ENCODE data around the gene NCAPD2.
A peak's percentile ranks its signal among the peaks of the same experiment; 100 is the strongest.

NCAPD2 gene

DNA sequence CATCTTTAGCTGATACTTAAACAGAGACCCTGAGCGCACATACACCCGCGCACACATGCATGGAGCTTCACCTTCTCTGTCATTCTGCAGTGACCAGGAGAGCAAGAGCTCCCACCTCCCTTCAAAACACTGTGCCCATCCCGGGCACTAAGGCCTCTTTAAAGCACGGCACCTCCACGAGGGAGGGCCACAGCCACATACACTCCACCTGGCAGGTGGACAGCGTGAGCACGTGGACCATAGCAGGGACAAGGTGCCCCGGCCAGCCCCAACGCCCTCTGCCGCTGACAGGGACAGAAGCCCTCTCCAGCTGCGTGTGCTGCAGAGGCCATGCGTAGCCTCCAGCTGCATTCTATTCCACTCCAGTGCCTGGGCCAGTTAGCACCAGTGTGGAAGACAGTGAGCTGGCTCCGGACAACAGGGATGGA lies 45.8 kb downstream of the NCAPD2 start:
- no peak for DNase-seq
- Histone ChIP-seq H3K4me1 (ENCODE audit: control extremely low read depth in 1 of 4, control insufficient read depth in 4 of 4, insufficient read depth in 4 of 4, low read length in 3 of 4) (peaks cover 5 to 46% (median 43%) of the 10 kb centered on the region in 4 experiments), H3K36me3 (ENCODE audit: control insufficient read depth in 4 of 4, insufficient read depth in 4 of 4, low read length in 3 of 4) (peaks cover 10 to 65% (median 38%) of the 10 kb centered on the region in 4 experiments), H3K27ac (ENCODE audit: insufficient read depth in 1 of 2, low read depth in 1 of 2, low read length in 2 of 2, poor library complexity in 1 of 2, severe bottlenecking in 2 of 2) (no peak overlapping the region), H3K9me3 (ENCODE audit: control extremely low read depth in 1 of 5, control insufficient read depth in 4 of 5, insufficient read depth in 2 of 5, low read depth in 1 of 5, low read length in 4 of 5) (no peaks in the 10 kb centered on the region), H3K27me3 (replicated peaks in 2 of 5; ENCODE audit: control insufficient read depth in 4 of 5, insufficient read depth in 5 of 5, low read length in 4 of 5) (no peaks in the 10 kb centered on the region), H3K4me3 (ENCODE audit: control insufficient read depth in 1 of 7, extremely low read depth in 1 of 7, insufficient read depth in 4 of 7, low read depth in 2 of 7, low read length in 6 of 7) (no peak overlapping the region)
- WGBS (ENCODE audit: insufficient coverage): 87% methylated on average over 14 of the region's 14 CpGs
- POLR2A ChIA-PET: interaction anchor here (0.6 to 1.0 kb wide), 3 partner anchors 23 to 116 kb away, joined by 3 to 5 read pairs (median 4); partner anchors contain the start of gene ACRBP
- CTCF ChIA-PET: interaction anchor here (0.7 to 9.0 kb wide), 14 partner anchors 9 to 213 kb away, joined by 3 to 122 read pairs (median 4); partner anchors contain the start of genes IFFO1, NOP2 and VAMP1

DNA sequence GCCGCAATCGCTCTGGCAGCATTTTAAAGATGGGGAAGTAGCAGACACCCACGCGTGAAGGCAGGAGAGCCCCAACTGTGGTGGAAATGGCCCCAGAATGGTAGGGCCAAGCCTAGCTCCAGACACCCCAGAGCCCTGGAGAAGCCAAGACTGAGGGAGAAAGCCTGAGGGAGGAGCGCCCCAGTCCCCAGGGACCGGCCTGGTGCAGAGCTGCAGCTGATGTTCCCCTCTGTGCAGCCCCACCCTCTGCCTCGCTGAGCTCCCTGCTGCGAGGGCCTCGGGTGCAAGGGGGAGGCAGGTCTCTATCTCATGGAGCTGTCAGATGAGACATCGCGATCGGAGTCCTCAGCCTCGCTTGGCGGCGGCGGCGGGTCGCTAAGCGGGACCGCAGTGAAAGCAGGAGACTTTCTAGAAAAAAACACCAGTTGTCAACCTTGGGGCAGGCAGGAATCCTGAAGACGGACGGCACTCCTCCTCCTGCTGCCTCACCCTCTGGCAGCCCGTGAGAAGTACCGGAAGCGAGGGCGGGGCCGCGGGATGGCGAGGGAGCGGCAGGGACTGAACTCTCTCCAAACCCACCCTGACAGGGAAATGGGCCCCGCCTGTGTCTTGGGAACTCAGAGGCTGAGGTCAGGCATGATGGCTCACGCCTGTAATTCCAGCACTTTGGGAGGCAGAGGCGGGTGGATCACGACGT lies 46.4 kb downstream of the NCAPD2 start:
- DNase-seq: peak; percentile 27 to 40 (median 27)
- Histone ChIP-seq H3K27me3 (replicated peaks in 2 of 5; ENCODE audit: control insufficient read depth in 4 of 5, insufficient read depth in 5 of 5, low read length in 4 of 5) (no peaks in the 10 kb centered on the region), H3K4me1 (ENCODE audit: control extremely low read depth in 1 of 4, control insufficient read depth in 4 of 4, insufficient read depth in 4 of 4, low read length in 3 of 4) (peaks cover 5 to 45% (median 41%) of the 10 kb centered on the region in 4 experiments), H3K36me3 (ENCODE audit: control insufficient read depth in 4 of 4, insufficient read depth in 4 of 4, low read length in 3 of 4) (peaks cover 10 to 63% (median 38%) of the 10 kb centered on the region in 4 experiments), H3K27ac (ENCODE audit: insufficient read depth in 1 of 2, low read depth in 1 of 2, low read length in 2 of 2, poor library complexity in 1 of 2, severe bottlenecking in 2 of 2) (peak overlapping the region in 1 of 2 experiments; percentile 25), H3K4me3 (ENCODE audit: control insufficient read depth in 1 of 7, extremely low read depth in 1 of 7, insufficient read depth in 4 of 7, low read depth in 2 of 7, low read length in 6 of 7) (peak overlapping the region in 2 of 7 experiments; percentile 32 to 54), H3K9me3 (ENCODE audit: control extremely low read depth in 1 of 5, control insufficient read depth in 4 of 5, insufficient read depth in 2 of 5, low read depth in 1 of 5, low read length in 4 of 5) (no peaks in the 10 kb centered on the region)
- WGBS (ENCODE audit: insufficient coverage): 33% methylated on average over 22 of the region's 35 CpGs
- POLR2A ChIA-PET: interaction anchor here (1.0 kb wide), 1 partner anchor 24 kb away, joined by 3 read pairs; no protein-coding TSS in a partner anchor
- CTCF ChIA-PET: interaction anchor here (0.7 to 9.0 kb wide), 11 partner anchors 9 to 214 kb away, joined by 3 to 122 read pairs (median 4); partner anchors contain the start of genes IFFO1 and NOP2

DNA sequence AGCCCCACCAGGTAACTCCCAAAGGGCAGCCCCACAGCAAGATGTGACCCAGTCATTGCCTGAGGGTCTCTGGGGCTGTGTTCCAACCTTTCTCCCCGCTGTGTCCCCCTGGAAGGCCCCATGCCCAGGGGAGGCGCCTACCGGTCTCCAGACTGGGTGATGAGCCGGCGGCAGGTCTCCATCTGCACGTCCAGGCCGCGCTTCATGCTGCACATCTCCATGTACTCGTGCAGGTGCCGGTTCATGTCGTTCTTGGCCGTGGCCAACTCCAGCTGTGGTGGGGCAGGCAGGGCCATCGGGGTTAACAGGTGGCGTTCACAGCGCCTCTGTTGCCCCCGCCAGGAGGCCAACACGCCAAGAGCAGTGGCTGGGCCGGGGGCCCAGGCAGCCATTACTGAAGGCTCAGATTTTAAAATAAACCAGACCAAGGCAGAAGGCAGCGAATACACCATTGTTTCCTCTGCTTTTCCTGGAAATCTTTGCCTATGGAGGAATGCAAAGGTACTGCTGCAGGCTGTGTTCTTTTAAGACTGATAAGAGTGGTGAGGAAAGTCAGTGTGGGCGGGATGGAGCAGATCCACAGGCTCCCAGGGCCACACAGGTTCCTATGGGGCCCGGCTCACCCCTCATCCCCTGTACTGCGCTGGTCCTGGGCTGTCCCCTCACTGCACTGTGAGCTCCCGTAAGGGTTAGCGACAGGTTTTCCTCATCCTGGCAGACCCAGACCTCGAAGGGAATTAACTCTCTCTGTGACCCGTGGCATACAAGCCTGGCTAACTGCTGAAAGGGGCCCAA lies 47.7 kb downstream of the NCAPD2 start:
- CTCF ChIA-PET: interaction anchor here (1.1 to 9.0 kb wide), 6 partner anchors 9 to 215 kb away, joined by 4 to 122 read pairs (median 6); partner anchors contain the start of gene IFFO1
- WGBS (ENCODE audit: insufficient coverage): 92% methylated on average over 24 of the region's 26 CpGs

DNA sequence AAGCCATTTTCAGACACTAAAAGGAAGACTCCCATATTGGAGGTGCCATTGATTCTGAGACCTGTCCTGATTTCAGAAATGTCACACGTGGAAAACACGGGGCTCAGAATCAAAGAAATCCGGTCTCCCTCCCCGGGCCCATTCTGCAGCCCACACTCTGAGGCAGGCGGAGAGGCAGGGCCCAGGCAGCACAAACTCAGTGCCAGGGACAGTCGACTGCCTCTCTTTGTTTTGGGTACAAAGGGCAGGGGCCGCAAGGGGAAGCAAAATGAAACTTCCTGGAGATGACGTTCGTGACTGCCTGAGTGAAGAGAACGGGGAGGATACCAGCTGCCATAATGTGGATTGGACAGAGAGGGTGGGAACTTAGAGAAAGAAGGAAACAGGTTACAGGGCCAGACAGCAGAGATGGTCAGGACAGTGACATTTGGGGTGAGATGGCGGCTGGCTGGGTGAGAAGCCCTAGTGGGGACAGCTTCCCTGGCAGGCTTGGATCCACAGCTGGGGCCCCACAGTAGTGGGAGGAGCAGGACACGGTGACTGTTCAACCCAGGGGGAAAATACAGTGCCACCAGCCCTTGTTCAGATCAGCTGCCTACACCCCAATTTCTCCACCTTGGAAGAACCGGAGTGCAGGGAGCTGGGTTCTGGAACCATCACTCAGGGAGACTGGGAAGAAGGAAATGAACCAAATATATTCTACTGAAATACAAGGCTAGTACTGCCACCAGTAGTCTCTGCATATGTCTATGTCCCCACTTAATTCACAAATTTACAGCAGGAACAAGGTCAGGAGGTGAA lies 48.5 kb downstream of the NCAPD2 start:
- H3K27me3 ChIP-seq (replicated peaks in 2 of 5; ENCODE audit: control insufficient read depth in 4 of 5, insufficient read depth in 5 of 5, low read length in 4 of 5): no peaks in the 10 kb centered on the region
- no peak for DNase-seq
- CTCF ChIA-PET: interaction anchor here (1.7 to 9.0 kb wide), 2 partner anchors 8 to 21 kb away, joined by 4 to 122 read pairs; partner anchors contain the start of gene IFFO1
- 88% methylated on average over 12 of the region's 13 CpGs for WGBS (ENCODE audit: insufficient coverage)
- POLR2A ChIA-PET: interaction anchor here (1.2 kb wide), 1 partner anchor 8 kb away, joined by 4 read pairs; the partner anchor contains the start of gene GAPDH
- no peaks in the 10 kb centered on the region for H3K9me3 ChIP-seq (ENCODE audit: control extremely low read depth in 1 of 5, control insufficient read depth in 4 of 5, insufficient read depth in 2 of 5, low read depth in 1 of 5, low read length in 4 of 5)
- H3K4me3 ChIP-seq (ENCODE audit: control insufficient read depth in 1 of 7, extremely low read depth in 1 of 7, insufficient read depth in 4 of 7, low read depth in 2 of 7, low read length in 6 of 7): no peak overlapping the region
- peaks cover 0 to 24% (median 20%) of the 10 kb centered on the region in 4 experiments for H3K4me1 ChIP-seq (ENCODE audit: control extremely low read depth in 1 of 4, control insufficient read depth in 4 of 4, insufficient read depth in 4 of 4, low read length in 3 of 4)
- H3K36me3 ChIP-seq (ENCODE audit: control insufficient read depth in 4 of 4, insufficient read depth in 4 of 4, low read length in 3 of 4): peaks cover 3 to 53% (median 38%) of the 10 kb centered on the region in 4 experiments
- no peak overlapping the region for H3K27ac ChIP-seq (ENCODE audit: insufficient read depth in 1 of 2, low read depth in 1 of 2, low read length in 2 of 2, poor library complexity in 1 of 2, severe bottlenecking in 2 of 2)

More for the DNA sequence above, 47.7 kb downstream of the NCAPD2 start:
- Histone ChIP-seq H3K36me3 (ENCODE audit: control insufficient read depth in 4 of 4, insufficient read depth in 4 of 4, low read length in 3 of 4) (peaks cover 6 to 58% (median 36%) of the 10 kb centered on the region in 4 experiments), H3K9me3 (ENCODE audit: control extremely low read depth in 1 of 5, control insufficient read depth in 4 of 5, insufficient read depth in 2 of 5, low read depth in 1 of 5, low read length in 4 of 5) (no peaks in the 10 kb centered on the region), H3K27ac (ENCODE audit: insufficient read depth in 1 of 2, low read depth in 1 of 2, low read length in 2 of 2, poor library complexity in 1 of 2, severe bottlenecking in 2 of 2) (peak overlapping the region in 1 of 2 experiments; percentile 25), H3K4me3 (ENCODE audit: control insufficient read depth in 1 of 7, extremely low read depth in 1 of 7, insufficient read depth in 4 of 7, low read depth in 2 of 7, low read length in 6 of 7) (no peak overlapping the region), H3K4me1 (ENCODE audit: control extremely low read depth in 1 of 4, control insufficient read depth in 4 of 4, insufficient read depth in 4 of 4, low read length in 3 of 4) (peaks cover 0 to 33% (median 29%) of the 10 kb centered on the region in 4 experiments), H3K27me3 (replicated peaks in 2 of 5; ENCODE audit: control insufficient read depth in 4 of 5, insufficient read depth in 5 of 5, low read length in 4 of 5) (no peaks in the 10 kb centered on the region)
- DNase-seq: no peak
- POLR2A ChIA-PET: interaction anchor here (0.7 kb wide), 1 partner anchor 8 kb away, joined by 3 read pairs; no protein-coding TSS in a partner anchor

DNA sequence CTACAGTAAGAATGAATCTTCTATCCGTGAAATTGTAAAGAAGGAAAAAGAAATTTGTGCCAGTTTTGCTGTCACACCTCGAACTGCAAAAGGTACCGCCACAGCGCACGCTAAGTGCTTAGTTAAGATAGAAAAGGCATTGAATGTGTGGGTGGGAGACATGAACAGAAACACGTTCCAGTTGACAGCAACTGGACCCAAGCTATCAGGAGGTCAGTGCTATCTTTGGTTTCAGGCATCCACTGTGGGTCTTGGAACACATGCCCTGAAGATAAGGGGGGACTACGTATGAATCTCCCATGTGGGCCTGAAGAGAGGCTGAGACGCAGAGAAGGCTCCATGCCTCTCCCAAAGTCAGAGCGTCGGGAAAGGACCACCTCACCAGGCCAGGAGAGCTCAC lies 52.1 kb downstream of the NCAPD2 start:
- peaks cover 2 to 60% (median 48%) of the 10 kb centered on the region in 4 experiments for H3K36me3 ChIP-seq (ENCODE audit: control insufficient read depth in 4 of 4, insufficient read depth in 4 of 4, low read length in 3 of 4)
- no peak for DNase-seq
- WGBS (ENCODE audit: insufficient coverage): 100% methylated on average over 10 of the region's 10 CpGs

DNA sequence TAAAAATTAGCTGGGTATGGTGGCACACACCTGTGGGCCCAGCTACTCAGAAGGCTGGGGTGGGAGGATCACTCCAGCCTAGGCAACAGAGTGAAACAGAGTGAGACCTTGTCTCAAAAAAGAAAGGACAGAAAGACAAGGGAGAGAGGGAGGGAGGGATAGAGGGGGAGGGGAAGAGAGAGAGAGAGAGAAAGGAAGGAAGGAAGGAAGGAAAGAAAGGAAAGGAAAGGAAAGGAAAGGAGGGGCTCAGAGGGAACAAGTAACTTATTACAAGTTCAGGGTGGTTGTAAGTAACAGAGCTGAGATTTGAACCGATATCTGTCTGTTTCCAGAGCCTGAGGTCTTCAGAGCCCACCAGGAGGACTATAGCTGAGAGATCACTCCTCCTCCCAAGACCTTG lies 53.7 kb downstream of the NCAPD2 start:
- CTCF ChIA-PET: interaction anchor here (0.9 to 10.5 kb wide), 4 partner anchors 9 to 73 kb away, joined by 3 to 122 read pairs (median 3); partner anchors contain the start of gene GAPDH
- POLR2A ChIA-PET: no interaction called here

More for the DNA sequence above, 52.1 kb downstream of the NCAPD2 start:
- Histone ChIP-seq H3K4me3 (ENCODE audit: control insufficient read depth in 1 of 7, extremely low read depth in 1 of 7, insufficient read depth in 4 of 7, low read depth in 2 of 7, low read length in 6 of 7) (no peak overlapping the region), H3K27me3 (replicated peaks in 2 of 5; ENCODE audit: control insufficient read depth in 4 of 5, insufficient read depth in 5 of 5, low read length in 4 of 5) (no peaks in the 10 kb centered on the region), H3K27ac (ENCODE audit: insufficient read depth in 1 of 2, low read depth in 1 of 2, low read length in 2 of 2, poor library complexity in 1 of 2, severe bottlenecking in 2 of 2) (no peak overlapping the region), H3K9me3 (ENCODE audit: control extremely low read depth in 1 of 5, control insufficient read depth in 4 of 5, insufficient read depth in 2 of 5, low read depth in 1 of 5, low read length in 4 of 5) (no peaks in the 10 kb centered on the region), H3K4me1 (ENCODE audit: control extremely low read depth in 1 of 4, control insufficient read depth in 4 of 4, insufficient read depth in 4 of 4, low read length in 3 of 4) (peaks cover 0 to 24% (median 5%) of the 10 kb centered on the region in 4 experiments)
- POLR2A ChIA-PET: no interaction called here
- CTCF ChIA-PET: interaction anchor here (0.7 to 10.5 kb wide), 5 partner anchors 8 to 219 kb away, joined by 3 to 122 read pairs (median 3); partner anchors contain the start of gene GAPDH

More for the DNA sequence above, 53.7 kb downstream of the NCAPD2 start:
- peaks cover 2 to 63% (median 51%) of the 10 kb centered on the region in 4 experiments for H3K36me3 ChIP-seq (ENCODE audit: control insufficient read depth in 4 of 4, insufficient read depth in 4 of 4, low read length in 3 of 4)
- no peaks in the 10 kb centered on the region for H3K9me3 ChIP-seq (ENCODE audit: control extremely low read depth in 1 of 5, control insufficient read depth in 4 of 5, insufficient read depth in 2 of 5, low read depth in 1 of 5, low read length in 4 of 5)
- H3K4me3 ChIP-seq (ENCODE audit: control insufficient read depth in 1 of 7, extremely low read depth in 1 of 7, insufficient read depth in 4 of 7, low read depth in 2 of 7, low read length in 6 of 7): no peak overlapping the region
- WGBS (ENCODE audit: insufficient coverage): 100% methylated on average over 1 of the region's 1 CpG
- no peaks in the 10 kb centered on the region for H3K27me3 ChIP-seq (replicated peaks in 2 of 5; ENCODE audit: control insufficient read depth in 4 of 5, insufficient read depth in 5 of 5, low read length in 4 of 5)
- DNase-seq: no peak
- H3K27ac ChIP-seq (ENCODE audit: insufficient read depth in 1 of 2, low read depth in 1 of 2, low read length in 2 of 2, poor library complexity in 1 of 2, severe bottlenecking in 2 of 2): no peak overlapping the region
- H3K4me1 ChIP-seq (ENCODE audit: control extremely low read depth in 1 of 4, control insufficient read depth in 4 of 4, insufficient read depth in 4 of 4, low read length in 3 of 4): peaks cover 0 to 30% (median 3%) of the 10 kb centered on the region in 4 experiments
